DMS153 treated with DMSO at 0.1 percent for 48 hours (cell line): ENCODE data around the gene FHOD3.

ENCODE experiments used
- DNase-seq: peaks from one replicate; lab custom pipeline; 2025; ENCODE audit not compliant: unreplicated experiment; lab: John Stamatoyannopoulos, UW

Gene FHOD3

GRCh38 chr18:36295880-36296301, 1.6 kb upstream of the FHOD3 start:
- DNase-seq: no peak

- peak; percentile 33 for DNase-seq
Measured at GRCh38 chr18:36296650-36297416, 680 bp upstream of the FHOD3 start.

- DNase-seq: no peak
Measured at GRCh38 chr18:36298126-36298741, 721 bp downstream of the FHOD3 start.

DNA sequence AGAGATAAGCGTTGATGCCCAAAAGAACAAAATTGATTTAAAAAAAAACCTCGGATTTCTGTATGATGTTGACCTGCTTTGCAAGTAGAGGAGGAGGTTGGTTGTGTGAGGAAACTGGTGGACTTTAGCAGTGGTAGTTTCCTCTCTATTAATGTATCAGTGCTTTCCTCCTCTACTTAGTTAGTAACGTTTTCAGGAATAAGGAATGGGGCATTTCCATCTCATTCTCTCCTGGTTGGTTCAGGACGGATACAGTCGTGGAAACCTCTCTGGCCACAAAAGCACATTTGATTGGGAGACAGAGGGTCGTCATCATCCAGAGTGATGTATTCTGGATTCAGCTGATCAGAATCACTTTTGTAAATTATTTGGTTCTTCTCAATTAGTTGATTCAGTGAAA, 1.5 kb downstream of the FHOD3 start:
- no peak for DNase-seq

GRCh38 chr18:36300211-36300610, 2.7 kb downstream of the FHOD3 start:
- no peak for DNase-seq

GRCh38 chr18:36301884-36302283, 4.4 kb downstream of the FHOD3 start:
- DNase-seq: no peak

DNA sequence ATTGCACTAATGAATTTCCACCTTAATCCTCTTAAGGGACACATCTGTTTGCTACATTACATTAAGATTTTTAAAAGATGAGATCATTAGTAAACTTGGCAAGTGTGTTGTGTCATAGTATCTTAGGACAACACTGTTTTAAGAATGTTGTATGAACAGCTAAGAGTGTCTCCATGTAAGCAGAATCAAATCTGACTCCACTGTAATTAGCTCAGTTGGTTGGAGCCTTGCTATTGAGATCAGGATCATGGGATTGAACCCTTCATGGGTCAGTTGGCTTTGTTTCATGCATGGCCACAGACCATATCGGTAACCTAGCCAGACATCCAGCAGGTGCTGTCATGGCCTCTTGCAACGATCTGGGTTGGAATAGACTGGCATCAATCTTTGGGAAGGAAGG, 5.2 kb downstream of the FHOD3 start:
- DNase-seq: no peak

- DNase-seq: no peak
Measured at GRCh38 chr18:36303211-36303844, 5.8 kb downstream of the FHOD3 start.

DNA sequence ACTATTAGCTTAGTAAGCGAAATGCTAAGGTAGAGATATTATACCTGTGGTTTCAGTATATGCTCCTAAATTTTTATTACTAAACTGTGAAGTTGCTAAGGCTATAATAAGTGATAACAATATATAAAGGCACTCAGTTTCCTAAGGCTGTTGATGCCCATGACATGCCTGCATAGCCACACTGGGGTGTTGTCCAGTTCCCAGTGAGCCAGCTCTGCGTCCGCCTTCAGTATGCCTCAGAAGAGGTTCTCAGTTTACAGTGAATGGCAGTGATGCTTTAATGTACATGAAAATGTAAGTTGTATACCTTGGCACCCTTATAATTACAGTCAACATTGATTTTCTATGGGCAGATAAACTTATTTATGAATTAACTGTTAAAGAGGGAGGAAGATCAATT, 7.2 kb downstream of the FHOD3 start:
- no peak for DNase-seq

DNA sequence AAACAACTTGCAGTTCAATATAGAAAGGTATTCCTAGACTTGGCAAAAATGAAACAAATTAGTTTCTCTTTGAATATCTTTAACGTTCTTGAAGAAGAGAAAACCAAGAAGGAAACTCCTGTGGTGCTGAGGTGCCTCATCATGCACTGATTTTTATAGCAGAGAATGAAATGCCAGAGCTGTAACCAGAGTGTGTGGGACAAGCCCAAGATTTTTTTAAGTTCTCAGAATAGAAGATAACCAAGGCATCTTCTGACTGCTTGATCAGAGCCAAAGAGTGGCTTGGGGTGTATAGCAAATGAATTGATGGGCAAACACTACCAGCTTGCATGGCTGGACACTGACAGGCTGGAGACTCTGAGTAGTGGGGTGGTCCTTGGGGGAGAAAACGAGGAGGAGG, 7.9 kb downstream of the FHOD3 start:
- no peak for DNase-seq

GRCh38 chr18:36307513-36307912, 10.0 kb downstream of the FHOD3 start:
- no peak for DNase-seq

DNA sequence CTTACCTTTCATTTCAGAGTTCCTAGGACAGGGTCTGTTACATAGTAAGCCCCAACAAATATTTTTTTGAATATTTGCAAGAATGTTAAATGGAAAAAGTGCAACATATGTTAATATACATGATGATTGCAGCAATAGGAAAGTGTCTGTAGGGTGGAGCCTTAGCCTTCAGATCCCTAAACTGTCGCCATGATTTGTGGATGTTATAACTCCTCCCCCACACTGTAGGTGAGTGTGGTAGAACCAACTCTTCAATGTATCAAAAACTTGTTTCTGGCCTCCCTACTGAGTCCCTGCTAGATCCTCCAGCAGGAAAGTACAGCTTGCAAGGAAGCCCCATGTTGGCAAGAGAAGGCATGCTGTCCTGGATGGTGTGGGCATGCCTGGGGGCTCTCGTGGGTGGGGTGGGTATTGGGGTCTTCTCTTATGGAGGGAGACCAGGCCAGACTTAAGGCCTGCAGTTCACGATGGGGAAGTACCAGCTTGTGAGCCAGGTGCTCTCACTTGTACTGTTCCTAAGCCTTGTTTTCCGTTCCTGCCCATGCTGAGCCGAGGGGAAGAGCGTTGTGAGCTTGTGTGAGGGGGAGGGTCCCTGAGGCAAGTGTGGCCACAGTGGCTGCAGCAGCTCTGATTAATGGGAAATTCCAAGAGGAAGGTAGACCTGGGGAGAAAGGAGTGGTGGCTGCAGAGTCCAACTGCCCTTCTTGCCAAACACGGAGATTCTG, 11.4 kb downstream of the FHOD3 start:
- no peak for DNase-seq

DNA sequence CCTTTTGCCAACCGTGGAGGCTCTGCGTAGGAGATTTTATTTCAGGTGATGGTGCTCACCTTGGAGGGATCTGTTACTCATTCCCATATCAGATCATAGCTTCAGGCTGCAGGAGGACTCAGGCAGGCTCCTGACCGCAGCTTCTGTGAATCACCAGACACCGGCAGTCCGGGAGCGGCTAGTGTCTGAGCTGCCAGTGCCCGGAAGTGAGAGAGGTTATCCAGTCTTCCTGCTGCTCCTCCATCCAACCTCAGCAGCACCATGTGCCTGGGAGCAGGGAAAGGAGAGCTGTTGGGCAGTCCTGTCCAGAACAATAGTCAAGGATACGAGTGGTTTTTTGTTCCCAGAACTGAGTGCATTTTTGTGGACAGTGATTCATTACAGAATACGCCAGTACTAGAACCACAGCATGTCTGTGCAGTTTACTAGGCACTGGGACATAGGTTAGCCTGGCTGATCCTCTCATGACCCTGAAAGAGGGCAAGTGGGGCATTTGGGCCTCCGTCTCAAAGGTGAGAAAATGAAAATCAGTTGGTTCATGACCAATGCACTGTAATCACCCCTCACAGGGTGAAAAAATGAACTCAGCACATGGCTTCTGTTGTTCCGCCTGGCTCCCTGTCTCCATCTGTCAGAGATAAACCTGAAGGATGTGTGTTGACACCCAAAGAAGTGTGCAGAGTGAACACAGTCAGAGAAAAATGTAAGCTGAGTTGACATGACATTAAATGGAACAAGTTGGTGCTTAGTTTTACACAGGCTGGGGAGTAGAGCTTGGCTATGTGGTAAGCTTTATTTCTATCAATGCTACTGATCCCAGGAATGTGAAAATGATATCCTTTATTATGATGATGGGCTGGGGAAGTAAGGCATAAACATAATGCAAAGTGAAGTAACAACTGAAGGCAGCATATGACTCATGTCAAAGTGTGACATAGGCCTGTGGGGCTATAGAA, 12.2 kb downstream of the FHOD3 start:
- no peak for DNase-seq

GRCh38 chr18:36311026-36311570, 13.6 kb downstream of the FHOD3 start:
- no peak for DNase-seq

DNA sequence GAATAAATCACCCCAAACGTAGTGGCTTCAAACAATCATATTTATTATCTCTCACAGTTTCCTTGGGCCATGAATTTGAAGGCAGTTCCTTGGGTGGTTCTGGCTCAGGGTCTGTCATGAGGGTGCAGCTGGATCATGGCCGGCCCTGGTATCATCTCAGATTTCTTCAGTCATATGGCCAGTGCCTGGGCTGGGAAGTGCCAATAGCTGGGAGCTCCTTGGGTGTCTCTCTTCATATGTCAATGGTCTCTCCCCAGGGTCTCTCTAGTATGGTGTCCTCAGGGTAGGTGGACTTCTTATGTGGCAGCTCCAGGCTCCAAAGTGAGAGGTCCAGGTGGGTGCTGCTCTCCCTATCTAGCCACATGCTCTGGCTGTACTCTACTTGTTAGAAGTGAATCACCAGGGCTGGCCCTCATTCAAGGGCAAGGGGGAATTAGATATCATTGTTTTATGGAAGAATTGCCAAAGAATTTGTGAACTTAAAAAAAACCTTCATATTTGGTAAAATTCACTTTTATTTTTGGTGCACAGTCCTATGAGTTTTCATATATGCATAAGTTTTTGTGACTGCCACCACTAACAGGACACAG, 15.4 kb downstream of the FHOD3 start:
- no peak for DNase-seq

- DNase-seq: no peak
Measured at GRCh38 chr18:36314098-36314497, 16.6 kb downstream of the FHOD3 start.

DNA sequence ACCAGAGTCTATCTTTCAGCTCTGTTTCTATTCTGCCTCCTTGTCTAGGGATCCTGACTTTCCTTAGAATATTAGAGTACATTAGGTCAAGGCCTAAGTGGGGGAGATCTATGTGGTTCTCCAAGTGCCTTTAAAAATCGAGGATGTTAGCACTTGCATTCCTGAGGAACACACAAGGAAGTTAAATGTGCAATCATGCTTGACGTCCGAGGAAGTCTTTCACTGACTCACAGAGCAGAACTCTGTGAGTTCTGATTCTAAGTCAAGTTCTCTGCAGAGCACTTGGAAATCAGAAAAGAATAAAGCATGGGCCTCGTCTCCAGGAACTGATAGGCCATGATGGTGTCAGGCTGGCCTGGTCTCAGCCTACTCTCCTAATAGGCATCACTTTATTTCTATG, 17.2 kb downstream of the FHOD3 start:
- DNase-seq: no peak

GRCh38 chr18:36315736-36316135, 18.2 kb downstream of the FHOD3 start:
- DNase-seq: no peak

GRCh38 chr18:36316246-36316645, 18.7 kb downstream of the FHOD3 start:
- no peak for DNase-seq
